Measurements from ENCODE around the gene HAPSTR1.

- TF ChIP-seq CTCF (IDR thresholded peaks at IDR 0.05): no peak
- TF ChIP-seq POLR2A (IDR thresholded peaks at IDR 0.05): no peak
- TF ChIP-seq POLR2AphosphoS5 (IDR thresholded peaks at IDR 0.05): no peak
- no peak for TF ChIP-seq EP300 (IDR thresholded peaks at IDR 0.05)
Observed at GRCh38 chr16:9079430-9079812, 12.0 kb upstream of the HAPSTR1 start.
